Parathyroid adenoma (tissue), 2 donors: ENCODE data around the gene PCTP.

Experiments
- H2AFZ ChIP-seq: fragments of 300-600 bp; sonication (generic); one replicate; pipeline ENCODE4 v1.7.0; 2017; ENCODE audit warnings: antibody characterized with exemption, mild to moderate bottlenecking
- H3K27ac ChIP-seq: fragments of 300-600 bp; sonication (generic); one replicate; pipeline ENCODE4 v1.7.0; 2017
- H3K27me3 ChIP-seq: fragments of 300-600 bp; sonication (generic); one replicate; pipeline ENCODE4 v1.7.0; 2017; ENCODE audit warnings: low read length; ENCODE audit not compliant: control insufficient read depth, insufficient read depth
- H3K36me3 ChIP-seq: fragments of 300-600 bp; sonication (generic); one replicate; pipeline ENCODE4 v1.7.0; 2017; ENCODE audit warnings: low read length; ENCODE audit not compliant: control insufficient read depth, insufficient read depth
- H3K4me1 ChIP-seq: fragments of 300-600 bp; sonication (generic); one replicate; pipeline ENCODE4 v1.7.0; 2017; ENCODE audit warnings: control low read depth
- H3K4me2 ChIP-seq: fragments of 300-600 bp; sonication (generic); one replicate; pipeline ENCODE4 v1.7.0; 2017; ENCODE audit warnings: low read length
- H3K4me3 ChIP-seq: fragments of 300-600 bp; sonication (generic); one replicate; pipeline ENCODE4 v1.7.0; 2017; ENCODE audit warnings: low read depth, low read length
- H3K79me2 ChIP-seq: fragments of 300-600 bp; sonication (generic); one replicate; pipeline ENCODE4 v1.7.0; 2017; ENCODE audit warnings: control low read depth
- H3K9ac ChIP-seq: fragments of 300-600 bp; sonication (generic); one replicate; pipeline ENCODE4 v1.7.0; 2017; ENCODE audit warnings: mild to moderate bottlenecking
- H3K9me3 ChIP-seq: fragments of 300-600 bp; sonication (generic); one replicate; pipeline ENCODE4 v1.7.0; 2017; ENCODE audit warnings: low read length; ENCODE audit not compliant: control insufficient read depth
- CTCF ChIP-seq: fragments of 300-600 bp; sonication (generic); IDR thresholded peaks from one replicate; pipeline ENCODE4 v1.7.0; 2017; ENCODE audit warnings: antibody characterized with exemption, mild to moderate bottlenecking
- donor health status: primary hyperparathyroidism.

Gene PCTP

GRCh38 chr17:55742272-55743102, 8.4 kb upstream of the PCTP start:
- no peak for TF ChIP-seq CTCF
- H3K36me3 ChIP-seq, result no peaks in the 10 kb centered on the region
- no peaks in the 10 kb centered on the region for H3K4me1 ChIP-seq
- no peaks in the 10 kb centered on the region for H3K27me3 ChIP-seq
- H3K9ac ChIP-seq, result no peak overlapping the region
- H3K9me3 ChIP-seq, result no peaks in the 10 kb centered on the region
- no peaks in the 10 kb centered on the region for H3K79me2 ChIP-seq
- H3K4me2 ChIP-seq, result no peak overlapping the region
- no peak overlapping the region for H3K27ac ChIP-seq
- no peak overlapping the region for H3K4me3 ChIP-seq
- H2AFZ ChIP-seq, result no peak overlapping the region

GRCh38 chr17:55743103-55743679, 7.7 kb upstream of the PCTP start:
- no peaks in the 10 kb centered on the region for H3K4me1 ChIP-seq
- H3K27ac ChIP-seq, result no peak overlapping the region
- H3K4me2 ChIP-seq, result no peak overlapping the region
- TF ChIP-seq CTCF, result no peak
- H3K4me3 ChIP-seq, result no peak overlapping the region
- no peaks in the 10 kb centered on the region for H3K36me3 ChIP-seq
- no peaks in the 10 kb centered on the region for H3K9me3 ChIP-seq
- no peak overlapping the region for H2AFZ ChIP-seq
- no peaks in the 10 kb centered on the region for H3K27me3 ChIP-seq
- no peak overlapping the region for H3K9ac ChIP-seq
- H3K79me2 ChIP-seq, result no peaks in the 10 kb centered on the region

GRCh38 chr17:55745258-55745657, 5.6 kb upstream of the PCTP start:
- Histone ChIP-seq H3K27ac (no peak overlapping the region), H3K4me2 (no peak overlapping the region), H3K36me3 (no peaks in the 10 kb centered on the region), H3K9me3 (no peaks in the 10 kb centered on the region), H3K9ac (no peak overlapping the region), H3K4me1 (no peaks in the 10 kb centered on the region), H3K79me2 (no peaks in the 10 kb centered on the region), H3K4me3 (no peak overlapping the region), H2AFZ (no peak overlapping the region), H3K27me3 (no peaks in the 10 kb centered on the region)
- no peak for TF ChIP-seq CTCF

- H3K4me2 ChIP-seq, result no peak overlapping the region
- no peaks in the 10 kb centered on the region for H3K4me1 ChIP-seq
- no peak overlapping the region for H3K4me3 ChIP-seq
- no peaks in the 10 kb centered on the region for H3K27me3 ChIP-seq
- no peaks in the 10 kb centered on the region for H3K36me3 ChIP-seq
- no peak overlapping the region for H3K27ac ChIP-seq
- H3K9ac ChIP-seq, result no peak overlapping the region
- H3K9me3 ChIP-seq, result no peaks in the 10 kb centered on the region
- no peak for TF ChIP-seq CTCF
- peaks cover 3% of the 10 kb centered on the region for H3K79me2 ChIP-seq
- no peak overlapping the region for H2AFZ ChIP-seq
These were observed 4.4 kb upstream of the PCTP start for GRCh38 chr17:55746466-55746865.
